ENCODE results near the gene CST5.

GRCh38 chr20:23857962-23858595 lies 21.5 kb downstream of the CST5 start:
- TF ChIP-seq, protein P1, sequence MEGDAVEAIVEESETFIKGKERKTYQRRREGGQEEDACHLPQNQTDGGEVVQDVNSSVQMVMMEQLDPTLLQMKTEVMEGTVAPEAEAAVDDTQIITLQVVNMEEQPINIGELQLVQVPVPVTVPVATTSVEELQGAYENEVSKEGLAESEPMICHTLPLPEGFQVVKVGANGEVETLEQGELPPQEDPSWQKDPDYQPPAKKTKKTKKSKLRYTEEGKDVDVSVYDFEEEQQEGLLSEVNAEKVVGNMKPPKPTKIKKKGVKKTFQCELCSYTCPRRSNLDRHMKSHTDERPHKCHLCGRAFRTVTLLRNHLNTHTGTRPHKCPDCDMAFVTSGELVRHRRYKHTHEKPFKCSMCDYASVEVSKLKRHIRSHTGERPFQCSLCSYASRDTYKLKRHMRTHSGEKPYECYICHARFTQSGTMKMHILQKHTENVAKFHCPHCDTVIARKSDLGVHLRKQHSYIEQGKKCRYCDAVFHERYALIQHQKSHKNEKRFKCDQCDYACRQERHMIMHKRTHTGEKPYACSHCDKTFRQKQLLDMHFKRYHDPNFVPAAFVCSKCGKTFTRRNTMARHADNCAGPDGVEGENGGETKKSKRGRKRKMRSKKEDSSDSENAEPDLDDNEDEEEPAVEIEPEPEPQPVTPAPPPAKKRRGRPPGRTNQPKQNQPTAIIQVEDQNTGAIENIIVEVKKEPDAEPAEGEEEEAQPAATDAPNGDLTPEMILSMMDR (IDR thresholded peaks at IDR 0.05), result no peak
- no peak for TF ChIP-seq POLR2A (IDR thresholded peaks at IDR 0.05)

Data from Peyer's patch (tissue), 4 donors.